ENCODE data around the gene RAB44. TPM values are rescaled to one million over a fixed set of nuclear protein-coding genes. Genes with fewer than 3 reads are reported as not detected.

RAB44 gene
- total and polyA plus RNA-seq, 7 donors = under 0.01 to 0.71 (median 0.17) TPM; not detected in 3

- intact Hi-C loops (cut with DNase I) = no loop called here
- Histone ChIP-seq H3K27me3 (no peaks in the 10 kb centered on the region), H3K27ac (no peak overlapping the region), H3K36me3 (no peaks in the 10 kb centered on the region), H3K9me3 (no peaks in the 10 kb centered on the region), H3K4me1 (peaks cover 0 to 8% (median 2%) of the 10 kb centered on the region in 4 donors), H3K4me3 (no peak overlapping the region)
- DNase-seq = no peak
- WGBS, 2 donors = 74 to 87% methylated on average over 6 of the region's 6 CpGs
- no peak for TF ChIP-seq POLR2AphosphoS5 (IDR thresholded peaks at IDR 0.05)
- TF ChIP-seq POLR2A (IDR thresholded peaks at IDR 0.05) = no peak
- TF ChIP-seq CTCF (IDR thresholded peaks at IDR 0.05) = no peak
- no peak for TF ChIP-seq EP300 (IDR thresholded peaks at IDR 0.05)
Observed at GRCh38 chr6:36694616-36695015, 3.0 kb upstream of the RAB44 start.

DNA sequence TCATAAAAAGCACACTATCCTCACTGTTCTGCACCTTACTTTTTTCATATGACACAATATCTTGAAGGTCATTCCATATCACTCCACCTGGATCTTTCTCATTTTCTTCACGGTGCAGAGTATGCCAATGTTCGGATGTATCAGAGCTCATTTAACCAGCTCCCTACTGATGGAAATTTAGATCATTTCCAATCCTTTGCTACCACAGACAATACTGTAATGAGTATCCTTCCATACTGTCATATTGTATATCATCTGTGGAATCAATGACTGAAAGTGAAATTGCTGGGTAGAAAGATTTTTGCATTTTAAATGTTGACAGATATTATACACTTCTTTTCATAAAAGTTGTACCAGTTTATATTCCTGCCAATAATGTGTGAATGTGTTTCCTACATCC, 2.2 kb upstream of the RAB44 start:
- WGBS, 2 donors = 75 to 76% methylated on average over 2 of the region's 2 CpGs
- no peaks in the 10 kb centered on the region for H3K27me3 ChIP-seq
- H3K9me3 ChIP-seq = no peaks in the 10 kb centered on the region
- DNase-seq = no peak
- no peaks in the 10 kb centered on the region for H3K36me3 ChIP-seq
- H3K4me3 ChIP-seq = no peak overlapping the region
- H3K4me1 ChIP-seq = peaks cover 0 to 8% (median 2%) of the 10 kb centered on the region in 4 donors
- intact Hi-C loops (cut with DNase I) = no loop called here
- TF ChIP-seq POLR2A (IDR thresholded peaks at IDR 0.05) (no peak), POLR2AphosphoS5 (IDR thresholded peaks at IDR 0.05) (no peak), CTCF (IDR thresholded peaks at IDR 0.05) (no peak), EP300 (IDR thresholded peaks at IDR 0.05) (no peak)
- H3K27ac ChIP-seq = no peak overlapping the region

- intact Hi-C loops (cut with DNase I) = no loop called here
- Histone ChIP-seq H3K4me3 (no peak overlapping the region), H3K9me3 (no peaks in the 10 kb centered on the region), H3K4me1 (no peaks in the 10 kb centered on the region), H3K27ac (no peak overlapping the region), H3K27me3 (no peaks in the 10 kb centered on the region), H3K36me3 (no peaks in the 10 kb centered on the region)
- DNase-seq = no peak
- WGBS, 2 donors = 76 to 87% methylated on average over 6 of the region's 6 CpGs
- TF ChIP-seq EP300 (IDR thresholded peaks at IDR 0.05) (no peak), POLR2A (IDR thresholded peaks at IDR 0.05) (no peak), CTCF (IDR thresholded peaks at IDR 0.05) (no peak), POLR2AphosphoS5 (IDR thresholded peaks at IDR 0.05) (no peak)
Observed at GRCh38 chr6:36698196-36698595, 570 bp downstream of the RAB44 start.

DNA sequence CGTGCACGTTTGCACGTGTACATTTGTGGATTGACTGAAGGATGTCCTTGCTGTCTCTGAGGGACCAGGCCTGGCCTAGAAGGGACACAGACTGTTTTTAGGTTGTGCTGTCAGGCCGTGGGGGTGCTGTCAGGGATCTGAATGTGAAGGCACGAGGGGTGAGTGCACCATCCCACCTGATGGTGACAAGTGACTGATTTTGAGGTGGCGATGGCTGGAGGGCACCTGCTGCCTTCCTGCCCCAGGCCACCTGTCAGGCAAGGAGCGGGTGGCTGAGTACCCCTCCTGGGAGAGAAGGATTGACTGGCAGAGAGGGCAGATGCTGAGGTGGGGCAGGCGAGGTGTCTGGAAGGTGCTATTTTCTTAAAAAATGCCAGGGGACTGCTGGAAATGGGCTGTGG, 1.2 kb downstream of the RAB44 start:
- WGBS, 2 donors = 88 to 89% methylated on average over 8 of the region's 8 CpGs
- no peak for TF ChIP-seq POLR2AphosphoS5 (IDR thresholded peaks at IDR 0.05)
- no peak for TF ChIP-seq EP300 (IDR thresholded peaks at IDR 0.05)
- no peak for TF ChIP-seq CTCF (IDR thresholded peaks at IDR 0.05)
- no peak for TF ChIP-seq POLR2A (IDR thresholded peaks at IDR 0.05)
- H3K9me3 ChIP-seq = no peaks in the 10 kb centered on the region
- H3K4me1 ChIP-seq = no peaks in the 10 kb centered on the region
- no peaks in the 10 kb centered on the region for H3K36me3 ChIP-seq
- no peak overlapping the region for H3K27ac ChIP-seq
- intact Hi-C loops (cut with DNase I) = no loop called here
- no peaks in the 10 kb centered on the region for H3K27me3 ChIP-seq
- no peak overlapping the region for H3K4me3 ChIP-seq
- peak; percentile 53 for DNase-seq

GRCh38 chr6:36699348-36699747, 1.7 kb downstream of the RAB44 start:
- Histone ChIP-seq H3K4me1 (no peaks in the 10 kb centered on the region), H3K36me3 (no peaks in the 10 kb centered on the region), H3K4me3 (no peak overlapping the region), H3K9me3 (no peaks in the 10 kb centered on the region), H3K27me3 (no peaks in the 10 kb centered on the region), H3K27ac (no peak overlapping the region)
- no peak for TF ChIP-seq CTCF (IDR thresholded peaks at IDR 0.05)
- no peak for TF ChIP-seq EP300 (IDR thresholded peaks at IDR 0.05)
- TF ChIP-seq POLR2A (IDR thresholded peaks at IDR 0.05) = no peak
- no peak for TF ChIP-seq POLR2AphosphoS5 (IDR thresholded peaks at IDR 0.05)
- intact Hi-C loops (cut with DNase I) = no loop called here
- 40 to 78% methylated on average over 7 of the region's 7 CpGs for WGBS, 2 donors
- no peak for DNase-seq
